ENCODE results near the gene FRMD4A. TPM values are rescaled to one million over a fixed set of nuclear protein-coding genes. Genes with fewer than 3 reads are reported as not detected.
"Not testable (repeated sequence)": the region's sequence is repeated elsewhere in the genome, so short reads cannot be mapped to it uniquely, and the experiment has no call there.

The FRMD4A gene
- total RNA-seq, 1 donor from 2014 or later: 98.0 TPM

- ATAC-seq (no peak), DNase-seq (ENCODE audit: low spot score) (no peak)
- intact Hi-C loops (cut with DNase I): no loop called here
These were observed 122.5 kb downstream of the FRMD4A start for GRCh38 chr10:14208231-14208630.

- no peak for ATAC-seq
- intact Hi-C loops (cut with DNase I): no loop called here
- DNase-seq (ENCODE audit: low spot score): no peak
These were observed 125.5 kb downstream of the FRMD4A start for GRCh38 chr10:14205233-14205632.

GRCh38 chr10:14200698-14201544 is 129.8 kb downstream of the FRMD4A start:
- ATAC-seq (no peak), DNase-seq (ENCODE audit: low spot score) (no peak)
- intact Hi-C loops (cut with DNase I): no loop called here

- DNase-seq (ENCODE audit: low spot score); ATAC-seq; intact Hi-C loops (cut with DNase I): not testable (repeated sequence)
These were observed 131.6 kb downstream of the FRMD4A start for GRCh38 chr10:14199098-14199497.

DNA sequence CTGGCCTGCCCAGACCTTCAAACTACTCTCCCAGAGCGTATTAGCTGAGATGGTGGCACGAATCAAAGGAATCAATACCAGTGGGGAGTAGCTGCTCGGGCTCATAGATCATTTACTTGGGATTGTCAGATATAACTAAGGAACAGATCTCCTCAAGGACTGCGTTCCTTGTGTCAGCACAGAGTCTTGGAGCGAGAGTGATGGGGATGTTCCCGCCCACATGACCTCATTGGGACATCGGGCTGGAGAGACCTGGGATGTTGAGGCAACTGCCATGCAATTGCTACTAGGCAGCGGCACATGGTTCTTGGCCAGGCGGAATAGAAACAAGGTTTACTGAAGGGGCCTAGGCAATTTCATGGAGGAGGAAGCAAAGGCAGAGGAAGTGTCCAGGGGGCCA is 132.6 kb downstream of the FRMD4A start:
- ATAC-seq (no peak), DNase-seq (ENCODE audit: low spot score) (no peak)
- intact Hi-C loops (cut with DNase I): no loop called here

GRCh38 chr10:14196113-14196512 is 134.6 kb downstream of the FRMD4A start:
- DNase-seq (ENCODE audit: low spot score) (no peak), ATAC-seq (no peak)
- intact Hi-C loops (cut with DNase I): no loop called here

- DNase-seq (ENCODE audit: low spot score) (no peak), ATAC-seq (no peak)
- intact Hi-C loops (cut with DNase I): no loop called here
These were observed 135.3 kb downstream of the FRMD4A start for GRCh38 chr10:14195433-14195832.

DNA sequence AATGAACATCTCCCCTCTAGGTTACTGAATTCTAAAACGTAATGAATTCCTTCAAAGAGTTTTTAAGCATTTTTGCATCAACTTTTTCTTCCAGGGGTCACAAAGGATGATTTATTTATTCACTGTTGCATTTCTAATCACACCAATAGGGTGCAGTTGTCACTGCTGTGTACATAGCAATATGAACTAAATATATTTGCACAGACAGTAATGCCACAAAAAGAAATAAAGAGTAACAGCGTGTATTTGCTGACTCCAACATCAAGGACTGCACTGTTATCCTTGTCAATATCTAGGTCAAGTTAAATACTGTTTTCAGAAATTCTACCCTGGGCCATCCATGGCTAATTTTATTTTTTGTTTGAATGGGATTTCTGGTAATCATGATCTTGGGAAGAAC is 138.0 kb downstream of the FRMD4A start:
- DNase-seq (ENCODE audit: low spot score) (no peak), ATAC-seq (no peak)
- intact Hi-C loops (cut with DNase I): no loop called here

- intact Hi-C loops (cut with DNase I): no loop called here
- no peak for ATAC-seq
These were observed 138.9 kb downstream of the FRMD4A start for GRCh38 chr10:14191871-14192270.

DNA sequence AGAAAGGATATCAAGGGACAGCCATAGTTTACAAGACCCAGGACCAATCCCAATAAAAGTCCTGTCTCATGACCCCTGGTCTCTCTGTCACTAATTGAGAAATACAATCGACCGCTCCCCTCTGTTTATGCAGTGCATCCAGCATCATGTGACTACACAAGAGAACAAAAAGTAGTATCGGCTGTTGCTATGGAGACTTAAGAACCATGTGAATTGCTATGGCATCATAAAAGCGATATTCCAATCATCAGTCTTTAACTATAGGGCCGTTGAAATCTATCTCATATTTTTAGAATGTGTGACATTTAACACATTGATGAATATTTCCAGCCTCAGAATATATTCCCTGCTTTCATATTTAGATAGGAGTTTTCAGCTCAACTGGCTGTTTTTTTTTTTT is 139.3 kb downstream of the FRMD4A start:
- ATAC-seq (no peak), DNase-seq (ENCODE audit: low spot score) (no peak)
- intact Hi-C loops (cut with DNase I): no loop called here

More at GRCh38 chr10:14191871-14192270, 138.9 kb downstream of the FRMD4A start:
- DNase-seq (ENCODE audit: low spot score): no peak

- ATAC-seq (no peak), DNase-seq (ENCODE audit: low spot score) (no peak)
- intact Hi-C loops (cut with DNase I): no loop called here
These were observed 140.0 kb downstream of the FRMD4A start for GRCh38 chr10:14190702-14191101.

DNA sequence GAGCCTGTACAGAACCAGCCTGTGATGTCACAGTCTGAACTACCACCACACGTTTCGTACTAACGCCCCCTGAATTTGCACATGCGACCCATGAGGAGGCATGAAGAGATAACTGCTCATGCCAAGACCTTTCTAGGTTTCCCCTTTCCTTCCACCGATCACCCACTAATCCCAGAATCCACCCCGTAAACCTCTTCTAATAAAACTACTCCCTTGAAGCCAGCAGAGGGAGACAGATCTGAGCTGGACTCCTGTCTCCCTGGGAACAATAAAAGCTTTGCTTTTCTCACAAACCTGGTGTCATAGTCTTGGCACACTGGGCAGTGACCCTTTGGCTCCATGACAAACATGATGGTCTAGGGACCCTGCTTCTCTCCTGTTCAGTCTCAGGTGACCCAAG is 144.5 kb downstream of the FRMD4A start:
- intact Hi-C loops (cut with DNase I): no loop called here
- ATAC-seq: no peak

DNA sequence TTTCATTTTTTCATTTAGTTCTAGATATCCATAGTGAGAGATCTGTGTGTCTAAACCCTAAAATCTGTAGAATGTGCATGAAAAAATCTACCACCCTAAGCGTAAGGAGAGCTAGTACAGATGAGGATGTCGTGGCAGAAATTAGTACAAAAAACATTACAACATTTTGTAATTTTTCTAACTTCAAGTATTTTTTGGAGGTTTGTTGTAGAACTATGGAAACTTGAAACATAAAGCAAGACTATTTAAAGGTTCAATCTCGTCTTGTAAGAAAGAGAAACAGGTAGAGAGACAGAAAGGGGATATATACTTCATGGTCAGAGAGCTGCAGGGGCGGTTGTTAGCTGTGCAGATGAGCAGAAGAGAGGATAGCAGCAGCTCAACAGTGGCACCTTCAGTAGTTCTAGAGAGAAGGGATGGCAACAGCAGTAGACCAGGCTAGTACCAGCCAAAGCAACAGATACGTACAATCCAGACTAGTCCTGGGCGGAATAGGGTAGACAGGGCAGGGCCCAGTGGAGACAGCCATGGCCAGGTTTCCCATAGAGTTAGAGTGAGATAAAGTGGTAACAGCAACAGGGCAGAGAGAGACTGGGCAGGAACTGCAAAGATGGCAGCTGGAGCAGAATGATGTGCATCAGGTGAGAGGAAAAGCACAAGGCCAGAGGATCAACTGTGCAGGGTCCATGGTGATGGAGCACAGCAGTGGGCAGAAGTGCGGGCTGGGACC is 145.2 kb downstream of the FRMD4A start:
- intact Hi-C loops (cut with DNase I): no loop called here
- ATAC-seq (no peak), DNase-seq (ENCODE audit: low spot score) (no peak)

More for the DNA sequence above, 144.5 kb downstream of the FRMD4A start:
- DNase-seq (ENCODE audit: low spot score): no peak

- DNase-seq (ENCODE audit: low spot score): no peak
- intact Hi-C loops (cut with DNase I): no loop called here
- ATAC-seq: no peak
These were observed 145.8 kb downstream of the FRMD4A start for GRCh38 chr10:14184841-14185315.

GRCh38 chr10:14182781-14183180 is 147.9 kb downstream of the FRMD4A start:
- ATAC-seq (no peak), DNase-seq (ENCODE audit: low spot score) (no peak)
- intact Hi-C loops (cut with DNase I): no loop called here

DNA sequence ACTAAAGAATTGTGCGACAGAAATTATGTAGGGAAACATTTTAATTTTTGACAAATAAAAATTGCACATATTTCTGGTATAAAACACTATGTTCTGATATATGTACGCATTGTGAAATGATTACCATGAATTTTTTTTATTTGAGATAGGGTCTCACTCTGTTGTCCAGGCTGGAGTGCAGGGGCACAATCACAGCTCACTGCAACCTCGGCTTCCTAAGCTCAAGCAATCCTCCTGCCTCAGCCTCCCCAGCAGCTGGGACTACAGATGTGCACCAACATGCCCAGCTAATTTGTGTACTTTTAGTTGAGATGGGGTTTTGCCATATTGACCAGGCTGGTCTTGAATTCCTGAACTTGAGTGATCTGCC is 149.2 kb downstream of the FRMD4A start:
- intact Hi-C loops (cut with DNase I): no loop called here

DNA sequence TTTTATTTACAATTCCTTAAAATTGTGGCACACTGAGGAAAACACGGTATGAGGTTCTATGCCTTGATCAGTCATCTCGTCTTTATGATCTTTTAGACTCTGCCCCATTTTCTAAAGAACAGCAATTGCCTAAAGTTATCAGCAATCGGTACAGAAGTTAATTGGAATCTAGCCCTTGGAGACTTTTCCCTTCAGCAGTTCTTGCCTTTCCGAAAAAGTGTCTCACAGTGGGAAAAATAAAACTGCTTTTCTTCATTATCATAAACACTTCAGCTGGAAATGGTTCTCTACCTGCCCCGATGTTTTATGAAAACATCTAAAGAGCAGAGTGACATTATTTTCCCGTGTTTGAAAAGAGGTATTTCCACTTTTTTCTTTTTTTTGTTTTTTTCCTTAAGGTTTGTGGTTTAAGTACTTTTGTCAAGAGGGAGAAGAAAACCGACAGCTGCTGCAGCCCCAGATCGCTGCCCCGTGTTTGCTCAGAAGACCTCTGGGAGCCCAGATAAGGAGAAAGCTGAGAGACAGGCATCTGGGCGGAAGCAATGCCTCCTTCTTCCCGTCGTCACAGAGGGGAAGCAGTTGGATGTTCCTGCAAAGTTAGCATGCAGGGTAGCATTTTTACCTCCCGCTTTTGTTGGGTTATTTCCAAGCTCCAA is 149.7 kb downstream of the FRMD4A start:
- no peak for ATAC-seq
- no peak for DNase-seq (ENCODE audit: low spot score)
- intact Hi-C loops (cut with DNase I): no loop called here

More for the DNA sequence above, 149.2 kb downstream of the FRMD4A start:
- ATAC-seq (no peak), DNase-seq (ENCODE audit: low spot score) (no peak)

- ATAC-seq (no peak), DNase-seq (ENCODE audit: low spot score) (no peak)
These were observed 151.5 kb downstream of the FRMD4A start for GRCh38 chr10:14179251-14179650.

DNA sequence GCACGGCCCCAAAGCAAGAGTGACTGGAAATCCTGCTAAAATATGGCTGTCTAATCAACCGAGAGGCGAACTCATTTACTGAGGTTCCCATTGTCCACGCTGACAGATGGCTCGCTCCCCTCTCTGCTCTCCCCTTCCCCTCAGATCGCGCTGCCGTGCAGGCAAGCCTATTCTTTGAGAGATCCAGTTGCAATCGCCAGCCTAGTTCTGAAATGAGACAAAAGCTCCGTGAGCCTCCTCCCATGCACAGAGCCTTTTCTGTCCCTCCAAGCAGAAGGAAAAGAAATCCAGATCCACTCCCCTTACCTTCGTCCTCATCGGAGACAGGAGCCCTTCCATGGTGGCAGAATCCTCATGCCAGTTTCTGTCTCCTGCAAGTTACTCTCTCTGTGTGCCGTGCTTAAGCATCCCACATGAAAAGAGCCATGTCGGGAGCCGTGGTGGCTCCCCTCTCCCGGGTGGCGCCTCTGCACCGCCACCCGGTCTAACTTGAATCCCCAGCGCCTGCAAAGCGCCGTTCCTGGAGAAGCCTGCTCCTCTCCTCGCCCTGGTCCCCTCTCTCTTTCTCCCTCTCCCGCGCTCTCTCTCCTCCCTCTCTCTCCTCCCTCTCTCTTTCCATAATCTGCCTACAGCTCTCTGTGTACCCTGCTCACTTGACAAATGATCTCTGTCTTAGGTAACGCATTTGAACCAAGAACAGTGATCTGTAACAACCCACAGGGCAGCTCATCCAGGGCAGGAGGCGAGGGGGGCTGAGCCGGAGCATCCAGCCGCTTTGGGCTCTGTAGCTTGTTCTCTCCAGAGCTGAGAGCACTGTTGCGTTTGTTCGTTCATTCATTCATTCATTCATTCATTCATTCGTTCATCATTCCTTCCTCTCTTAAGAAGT is 156.8 kb downstream of the FRMD4A start:
- ATAC-seq (peak; percentile 65), DNase-seq (ENCODE audit: low spot score) (no peak)
- intact Hi-C loops (cut with DNase I): no loop called here

More at GRCh38 chr10:14179251-14179650, 151.5 kb downstream of the FRMD4A start:
- intact Hi-C loops (cut with DNase I): no loop called here

Measured in sciatic nerve (tissue), 2 donors.